GM21381 (cell line): ENCODE measurements around the gene ITK.

Experiments used
- ATAC-seq: cut with Tn5 transposase; IDR thresholded peaks from one replicate; pipeline ENCODE4 v1.9.1; 2021; ENCODE audit warnings: mild to moderate bottlenecking, moderate library complexity; ENCODE audit not compliant: unreplicated experiment

Gene ITK

GRCh38 chr5:157303667-157304327 lies 123.2 kb downstream of the ITK start:
- ATAC-seq, result no peak
